B cell (primary cell): Measurements from ENCODE around the gene SPP1.

ENCODE experiments used
- EZH2 ChIP-seq: IDR thresholded peaks from 2 replicates; pipeline ENCODE4 v1.6.1; 2012; ENCODE audit warnings: borderline replicate concordance, low read depth, mild to moderate bottlenecking, moderate library complexity, low read length; ENCODE audit not compliant: insufficient read depth, poor library complexity, severe bottlenecking
- TF ChIP-seq, protein P1 (sequence below): fragments of 200-600 bp; IDR thresholded peaks from one replicate; pipeline ENCODE4 v1.8.0; 2022; ENCODE audit warnings: antibody characterized with exemption, mild to moderate bottlenecking

DNA sequence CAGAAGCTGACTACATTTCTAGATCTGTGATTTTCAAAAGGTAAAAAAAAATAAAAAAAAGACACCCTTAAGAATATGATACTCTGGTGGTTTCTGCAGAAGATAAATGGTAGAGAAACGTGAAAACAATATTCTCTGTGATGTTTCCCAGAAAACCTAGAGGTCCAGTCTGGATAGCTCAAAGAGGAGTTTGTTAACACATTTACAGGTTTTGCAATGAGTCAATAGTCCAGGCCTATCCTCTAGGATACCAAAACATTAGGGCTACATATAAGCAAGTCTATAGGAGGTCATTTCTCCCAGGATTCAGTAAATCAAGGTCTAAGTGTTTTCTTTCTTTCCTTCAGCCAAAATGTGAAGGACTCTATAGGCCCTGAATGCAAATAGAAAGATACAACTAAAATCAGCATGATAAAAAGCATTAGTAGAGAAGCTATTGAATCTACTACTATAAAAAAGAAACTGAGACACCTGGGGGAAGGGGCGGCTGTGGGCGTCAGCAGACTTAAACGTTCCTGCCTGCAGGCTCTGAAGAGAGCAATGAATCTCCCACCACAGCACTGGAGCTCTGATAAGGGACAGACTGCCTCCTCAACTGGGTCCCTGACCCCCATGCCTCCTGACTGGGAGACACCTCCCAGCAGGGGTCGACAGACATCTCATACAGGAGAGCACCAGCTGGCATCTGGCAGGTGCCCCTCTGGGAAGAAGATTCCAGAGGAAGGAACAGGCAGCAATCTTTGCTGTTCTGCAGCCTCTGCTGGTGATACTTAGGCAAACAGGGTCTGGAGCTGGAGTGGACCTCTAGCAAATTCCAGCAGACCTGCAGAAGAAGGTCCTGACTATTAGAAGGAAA is 33.7 kb upstream of the SPP1 start:
- TF ChIP-seq, protein P1, sequence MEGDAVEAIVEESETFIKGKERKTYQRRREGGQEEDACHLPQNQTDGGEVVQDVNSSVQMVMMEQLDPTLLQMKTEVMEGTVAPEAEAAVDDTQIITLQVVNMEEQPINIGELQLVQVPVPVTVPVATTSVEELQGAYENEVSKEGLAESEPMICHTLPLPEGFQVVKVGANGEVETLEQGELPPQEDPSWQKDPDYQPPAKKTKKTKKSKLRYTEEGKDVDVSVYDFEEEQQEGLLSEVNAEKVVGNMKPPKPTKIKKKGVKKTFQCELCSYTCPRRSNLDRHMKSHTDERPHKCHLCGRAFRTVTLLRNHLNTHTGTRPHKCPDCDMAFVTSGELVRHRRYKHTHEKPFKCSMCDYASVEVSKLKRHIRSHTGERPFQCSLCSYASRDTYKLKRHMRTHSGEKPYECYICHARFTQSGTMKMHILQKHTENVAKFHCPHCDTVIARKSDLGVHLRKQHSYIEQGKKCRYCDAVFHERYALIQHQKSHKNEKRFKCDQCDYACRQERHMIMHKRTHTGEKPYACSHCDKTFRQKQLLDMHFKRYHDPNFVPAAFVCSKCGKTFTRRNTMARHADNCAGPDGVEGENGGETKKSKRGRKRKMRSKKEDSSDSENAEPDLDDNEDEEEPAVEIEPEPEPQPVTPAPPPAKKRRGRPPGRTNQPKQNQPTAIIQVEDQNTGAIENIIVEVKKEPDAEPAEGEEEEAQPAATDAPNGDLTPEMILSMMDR = no peak
- no peak for TF ChIP-seq EZH2
